K562 (cell line): ENCODE data around the gene SPAG9. TPM values are rescaled to one million over a fixed set of nuclear protein-coding genes. Genes with fewer than 3 reads are reported as not detected.

Experiments used
- DACH1 ChIP-seq: fragments of 450-650 bp; IDR thresholded peaks from 2 replicates; pipeline ENCODE4 v1.6.1; 2018; ENCODE audit not compliant: partially characterized antibody
- DIDO1 ChIP-seq: fragments of 450-650 bp; IDR thresholded peaks from 2 replicates; pipeline ENCODE4 v1.6.1; 2016; ENCODE audit warnings: low read depth, missing biosample characterization, missing genetic modification characterization
- DPF2 ChIP-seq: fragments of 450-650 bp; IDR thresholded peaks from 2 replicates; pipeline ENCODE4 v1.6.1; 2016
- E2F6 ChIP-seq, 2 experiments: IDR thresholded peaks; 2 replicates each; pipeline ENCODE4 v1.6.1; 2011; ENCODE audit warnings: borderline replicate concordance in 1 of 2, control low read depth in 1 of 2, low read depth in 1 of 2, low read length in 1 of 2, mild to moderate bottlenecking in 1 of 2, mixed read lengths in 1 of 2, moderate library complexity in 1 of 2; ENCODE audit not compliant: insufficient read depth in 1 of 2, insufficient read length in 1 of 2, poor library complexity in 1 of 2, severe bottlenecking in 1 of 2; ENCODE audit errors: extremely low read depth in 1 of 2
- EHMT2 ChIP-seq: fragments of 450-650 bp; IDR thresholded peaks from 2 replicates; pipeline ENCODE4 v1.6.1; 2018; ENCODE audit warnings: antibody characterized with exemption
- EP300 ChIP-seq: IDR thresholded peaks from 2 replicates; pipeline ENCODE4 v1.6.1; 2012; ENCODE audit warnings: low read length, improper control_type of control experiment
- FOXP4 ChIP-seq: sonication (generic); formaldehyde crosslinking; IDR thresholded peaks from 2 replicates; pipeline ENCODE4 v1.8.0; 2022; ENCODE audit warnings: mild to moderate bottlenecking, missing genetic modification reagents, borderline replicate concordance
- HDAC1 ChIP-seq, 2 experiments: fragments of 450-650 bp; IDR thresholded peaks; 2 replicates each; pipeline ENCODE4 v1.6.1; 2016 to 2017; ENCODE audit warnings: inconsistent platforms in 1 of 2, mild to moderate bottlenecking in 1 of 2, moderate library complexity in 1 of 2
- HOXB6 ChIP-seq: fragments of 250-450 bp; sonication (Bioruptor Pico); IDR thresholded peaks from 2 replicates; pipeline ENCODE4 v1.5.1; 2022; ENCODE audit warnings: mild to moderate bottlenecking, borderline replicate concordance
- NFRKB ChIP-seq: fragments of 450-650 bp; IDR thresholded peaks from 2 replicates; pipeline ENCODE4 v1.6.1; 2016; ENCODE audit warnings: low read depth
- RFX5 ChIP-seq: IDR thresholded peaks from 2 replicates; pipeline ENCODE4 v1.6.1; 2011; ENCODE audit warnings: low read depth, mild to moderate bottlenecking, improper control_type of control experiment, low read length
- SMAD3 ChIP-seq: fragments of 450-650 bp; formaldehyde crosslinking; conservative IDR thresholded peaks from 2 replicates; pipeline ENCODE4 v1.4.0; 2020; ENCODE audit warnings: mild to moderate bottlenecking
- polyA plus RNA-seq, 8 experiments: library from polyadenylated mRNA; depleted of rRNA in 4 of 8; stranded (reverse) in 5 of 8; unstranded in 3 of 8; fragments of >200 nt; fragmentation: Nextera tagmentation in 2 of 8; fragmentation: Illumina TruSeq in 1 of 8; extraction: Ambion mirVana in 2 of 8; extraction: Trizol in 1 of 8; gene quantifications; 2 replicates each; pipeline versions ENCODE4 v1.2.1 to v1.2.3, GENCODE V29; 2011 to 2014; ENCODE audit warnings: inconsistent platforms in 1 of 8, missing spikeins in 1 of 8
- total RNA-seq, 7 experiments: library from RNA; depleted of rRNA in 6 of 7; stranded (reverse); fragments of >200 nt in 6 of 7; fragmentation: Illumina TruSeq in 2 of 7; extraction: Trizol in 2 of 7; gene quantifications; 2 replicates each; pipeline versions ENCODE4 v1.2.1 to v1.2.3, GENCODE V29; 2011 to 2021; ENCODE audit warnings: low replicate concordance in 1 of 7

SPAG9 gene
- total and polyA plus RNA-seq, 9 of the 15 experiments (the other 6 are each of a cell fraction or from before 2014, with no cell fraction given), result 12.2 to 99.2 (median 58.2) TPM

- peak; percentile 61 to 77 for TF ChIP-seq E2F6 (IDR thresholded peaks at IDR 0.05; ENCODE audit: borderline replicate concordance in 1 of 2, extremely low read depth in 1 of 2, insufficient read depth in 1 of 2, insufficient read length in 1 of 2, low read depth in 1 of 2, low read length in 1 of 2, poor library complexity in 1 of 2, severe bottlenecking in 1 of 2)
- TF ChIP-seq DACH1, result no peak
- no peak for TF ChIP-seq HOXB6 (CRISPR knock-in tag)
- no peak for TF ChIP-seq DIDO1 (tag)
- TF ChIP-seq HDAC1 (IDR thresholded peaks at IDR 0.05), result peak in 1 of 2 experiments; percentile 61; a peak in 1 of 4 replicates
- TF ChIP-seq NFRKB, result 0 out of 2 replicates have a peak, but pooled peaks have one; percentile 56
- peak; percentile 10; the same call in 1 of the 2 replicates for TF ChIP-seq EP300
- 0 out of 2 replicates have a peak, but pooled peaks have one; percentile 25 for TF ChIP-seq DPF2
- no peak for TF ChIP-seq RFX5
- TF ChIP-seq EHMT2, result peak; percentile 25; the same call in 1 of the 2 replicates
- no peak for TF ChIP-seq FOXP4 (CRISPR knock-in tag)
- no peak for TF ChIP-seq SMAD3 (CRISPR knock-in tag)
- TF ChIP-seq, all 486 proteins: peak for 43
Measured at GRCh38 chr17:50934672-50935220, 185.9 kb downstream of the SPAG9 start (continued).
